Breast epithelium (tissue), 3 donors: ENCODE results near the gene ADAMTSL5.

ENCODE experiments used
- CTCF ChIP-seq, 3 donors: fragments of 450-650 bp; IDR thresholded peaks; one replicate each; pipeline ENCODE4 v1.5.1; 2016 to 2017; ENCODE audit warnings: antibody characterized with exemption in 3 of 3, mild to moderate bottlenecking in 3 of 3, moderate library complexity in 3 of 3
- POLR2A ChIP-seq: fragments of 450-650 bp; IDR thresholded peaks from one replicate; pipeline ENCODE4 v1.6.1; 2016; ENCODE audit warnings: antibody characterized with exemption, mild to moderate bottlenecking, moderate library complexity
- POLR2AphosphoS5 ChIP-seq, 3 donors: sonication (generic); formaldehyde crosslinking; IDR thresholded peaks; one replicate each; pipeline ENCODE4 v1.6.1; 2017; ENCODE audit warnings: antibody characterized with exemption in 3 of 3

DNA sequence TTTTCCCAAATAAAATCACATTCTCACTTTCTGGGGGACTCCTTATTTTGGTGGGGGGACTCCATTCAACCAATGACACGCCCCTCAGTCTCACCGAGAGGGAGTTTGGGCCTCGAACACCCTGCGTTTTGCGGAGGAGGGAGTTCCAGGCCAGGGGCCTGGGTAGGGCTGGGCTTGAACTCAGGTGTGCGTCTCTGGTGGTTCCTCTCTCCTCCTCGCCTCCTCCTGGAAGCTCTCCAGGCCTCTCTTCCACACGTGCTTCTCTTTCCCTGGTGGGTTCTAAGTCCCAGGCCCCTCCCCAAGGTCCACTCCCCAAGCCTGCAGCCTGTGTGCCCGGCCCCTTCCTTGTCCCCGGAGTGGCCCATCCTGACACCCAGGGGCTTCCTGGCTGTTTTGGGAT lies 40.6 kb upstream of the ADAMTSL5 start:
- TF ChIP-seq CTCF (IDR thresholded peaks at IDR 0.05) (no peak), POLR2AphosphoS5 (IDR thresholded peaks at IDR 0.05) (no peak), POLR2A (no peak)
